Gastrocnemius medialis (tissue), 4 donors: ENCODE measurements around the gene DRC1.

Experiments
- POLR2A ChIP-seq, 2 donors: fragments of 450-650 bp; IDR thresholded peaks; one replicate each; pipeline ENCODE4 v1.6.1; 2017; ENCODE audit warnings: antibody characterized with exemption in 2 of 2, mild to moderate bottlenecking in 2 of 2, moderate library complexity in 2 of 2
- TF ChIP-seq, protein P1 (sequence below), 5 experiments: fragments of 450-650 bp in 3 of 5; fragments of 200-600 bp in 2 of 5; sonication (generic) in 2 of 5; IDR thresholded peaks in 4 of 5; conservative IDR thresholded peaks in 1 of 5; 1 replicate in 4 of 5; 2 replicates in 1 of 5; pipeline ENCODE4 v1.5.1; 2016 to 2019; ENCODE audit warnings: antibody characterized with exemption in 5 of 5, mild to moderate bottlenecking in 3 of 5, moderate library complexity in 3 of 5

DNA sequence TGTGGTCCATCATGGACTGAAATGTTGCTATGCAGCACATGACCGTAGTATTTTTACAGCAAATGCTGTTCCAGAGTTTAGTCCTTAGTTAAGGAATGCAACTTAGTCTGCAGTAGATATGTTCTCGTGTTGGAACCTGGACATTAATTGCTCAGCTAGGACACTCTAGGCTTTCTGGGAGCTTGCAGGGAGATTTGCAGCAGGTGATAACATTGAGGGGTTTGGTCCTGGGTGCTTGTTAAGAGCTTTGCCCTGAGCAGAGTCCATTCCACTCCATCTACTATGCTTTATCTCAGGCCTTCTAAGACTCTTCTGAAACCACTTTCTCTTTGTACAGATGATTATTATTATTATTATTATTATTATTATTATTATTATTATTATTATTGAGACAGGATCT is 27.1 kb downstream of the DRC1 start:
- TF ChIP-seq, protein P1, sequence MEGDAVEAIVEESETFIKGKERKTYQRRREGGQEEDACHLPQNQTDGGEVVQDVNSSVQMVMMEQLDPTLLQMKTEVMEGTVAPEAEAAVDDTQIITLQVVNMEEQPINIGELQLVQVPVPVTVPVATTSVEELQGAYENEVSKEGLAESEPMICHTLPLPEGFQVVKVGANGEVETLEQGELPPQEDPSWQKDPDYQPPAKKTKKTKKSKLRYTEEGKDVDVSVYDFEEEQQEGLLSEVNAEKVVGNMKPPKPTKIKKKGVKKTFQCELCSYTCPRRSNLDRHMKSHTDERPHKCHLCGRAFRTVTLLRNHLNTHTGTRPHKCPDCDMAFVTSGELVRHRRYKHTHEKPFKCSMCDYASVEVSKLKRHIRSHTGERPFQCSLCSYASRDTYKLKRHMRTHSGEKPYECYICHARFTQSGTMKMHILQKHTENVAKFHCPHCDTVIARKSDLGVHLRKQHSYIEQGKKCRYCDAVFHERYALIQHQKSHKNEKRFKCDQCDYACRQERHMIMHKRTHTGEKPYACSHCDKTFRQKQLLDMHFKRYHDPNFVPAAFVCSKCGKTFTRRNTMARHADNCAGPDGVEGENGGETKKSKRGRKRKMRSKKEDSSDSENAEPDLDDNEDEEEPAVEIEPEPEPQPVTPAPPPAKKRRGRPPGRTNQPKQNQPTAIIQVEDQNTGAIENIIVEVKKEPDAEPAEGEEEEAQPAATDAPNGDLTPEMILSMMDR (IDR thresholded peaks at IDR 0.05 in 4 of 5, conservative IDR thresholded peaks at IDR 0.05 in 1 of 5) = no peak
- no peak for TF ChIP-seq POLR2A (IDR thresholded peaks at IDR 0.05)
